Measurements from ENCODE around the gene CCDC190. TPM values are rescaled to one million over a fixed set of nuclear protein-coding genes. Genes with fewer than 3 reads are reported as not detected.
"Not testable (repeated sequence)": the region's sequence is repeated elsewhere in the genome, so short reads cannot be mapped to it uniquely, and the experiment has no call there.

Gene CCDC190
- total RNA-seq, 1 experiment from 2014 or later, result 13.9 TPM

GRCh38 chr1:162877412-162877811, 16.4 kb upstream of the CCDC190 start:
- DNase-seq (ENCODE audit: low read depth), result no peak

- DNase-seq (ENCODE audit: low read depth), result peak; percentile 61
These were observed 15.8 kb upstream of the CCDC190 start for GRCh38 chr1:162876751-162877150.

GRCh38 chr1:162873671-162874666, 13.0 kb upstream of the CCDC190 start:
- peak; percentile 96 for DNase-seq (ENCODE audit: low read depth)

GRCh38 chr1:162872981-162873380, 12.0 kb upstream of the CCDC190 start:
- DNase-seq (ENCODE audit: low read depth), result peak; percentile 51

GRCh38 chr1:162871417-162871816, 10.4 kb upstream of the CCDC190 start:
- not testable (repeated sequence) for DNase-seq (ENCODE audit: low read depth)

GRCh38 chr1:162868972-162869371, 8.0 kb upstream of the CCDC190 start:
- no peak for DNase-seq (ENCODE audit: low read depth)

- no peak for DNase-seq (ENCODE audit: low read depth)
These were observed 650 bp upstream of the CCDC190 start for GRCh38 chr1:162861625-162862024.

- no peak for DNase-seq (ENCODE audit: low read depth)
These were observed 1.8 kb downstream of the CCDC190 start for GRCh38 chr1:162859191-162859590.

- DNase-seq (ENCODE audit: low read depth), result peak; percentile 74
These were observed 3.1 kb downstream of the CCDC190 start for GRCh38 chr1:162857850-162858249.

- peak; percentile 99 for DNase-seq (ENCODE audit: low read depth)
These were observed 4.7 kb downstream of the CCDC190 start for GRCh38 chr1:162856260-162856659.

GRCh38 chr1:162855461-162856150, 5.4 kb downstream of the CCDC190 start:
- DNase-seq (ENCODE audit: low read depth), result peak; percentile 81

GRCh38 chr1:162854245-162854882, 6.6 kb downstream of the CCDC190 start:
- DNase-seq (ENCODE audit: low read depth), result peak; percentile 91

- no peak for DNase-seq (ENCODE audit: low read depth)
These were observed 9.6 kb downstream of the CCDC190 start for GRCh38 chr1:162851341-162851740.

GRCh38 chr1:162849711-162850110, 11.3 kb downstream of the CCDC190 start:
- no peak for DNase-seq (ENCODE audit: low read depth)

GRCh38 chr1:162847839-162848453, 13.0 kb downstream of the CCDC190 start:
- peak; percentile 76 for DNase-seq (ENCODE audit: low read depth)

- peak; percentile 65 for DNase-seq (ENCODE audit: low read depth)
These were observed 14.4 kb downstream of the CCDC190 start for GRCh38 chr1:162846256-162847212.

GRCh38 chr1:162844153-162844552, 16.8 kb downstream of the CCDC190 start:
- DNase-seq (ENCODE audit: low read depth), result no peak

GRCh38 chr1:162840250-162840839, 20.6 kb downstream of the CCDC190 start:
- DNase-seq (ENCODE audit: low read depth), result no peak

- DNase-seq (ENCODE audit: low read depth), result no peak
These were observed 22.1 kb downstream of the CCDC190 start for GRCh38 chr1:162838863-162839262.

Data from LHCN-M2 (cell line).